PC-3 (cell line): ENCODE measurements around the gene SH3PXD2B.

Experiments used
- CTCF ChIP-seq: fragments of 300-600 bp; sonication (generic); conservative IDR thresholded peaks from 2 replicates; pipeline ENCODE4 v1.5.1; 2017; ENCODE audit warnings: antibody characterized with exemption, low read depth, mild to moderate bottlenecking, low read length
- EZH2 ChIP-seq: fragments of 300-600 bp; sonication (generic); IDR thresholded peaks from one replicate; pipeline ENCODE4 v1.6.1; 2017; ENCODE audit warnings: antibody characterized with exemption, mild to moderate bottlenecking, low read length; ENCODE audit not compliant: unreplicated experiment

GRCh38 chr5:172424808-172425207 lies 29.5 kb downstream of the SH3PXD2B start:
- TF ChIP-seq CTCF (no peak), EZH2 (no peak)
